ENCODE data around the gene NT5C2. TPM values are rescaled to one million over a fixed set of nuclear protein-coding genes. Genes with fewer than 3 reads are reported as not detected.
A peak's percentile ranks its signal among the peaks of the same experiment; 100 is the strongest.

Gene NT5C2
- total RNA-seq, 1 donor from 2014 or later, result 113 TPM

- H3K36me3 Mint-ChIP-seq (ENCODE audit: low read depth, unreplicated experiment), result peaks cover 7% of the 10 kb centered on the region
- Histone ChIP-seq H3K4me1 (ENCODE audit: insufficient read depth, low read length) (peaks cover 7% of the 10 kb centered on the region), H3K4me2 (ENCODE audit: low read length) (no peak overlapping the region), H3K4me3 (ENCODE audit: insufficient read depth, low read depth, low read length) (no peak overlapping the region), H3K27me3 (ENCODE audit: insufficient read depth, low read length) (no peaks in the 10 kb centered on the region), H3K79me2 (ENCODE audit: insufficient read depth, low read length) (peaks cover 11% of the 10 kb centered on the region), H3K27ac (ENCODE audit: low read depth, low read length) (no peak overlapping the region), H4K20me1 (ENCODE audit: insufficient read depth, low read length) (peaks cover 47% of the 10 kb centered on the region), H3K36me3 (ENCODE audit: insufficient read depth, low read length) (no peaks in the 10 kb centered on the region), H2AFZ (ENCODE audit: low read depth, low read length) (no peak overlapping the region), H3K9ac (ENCODE audit: low read length) (no peak overlapping the region), H3K9me3 (ENCODE audit: insufficient read depth, low read depth, low read length) (no peaks in the 10 kb centered on the region)
- TF ChIP-seq CTCF (IDR thresholded peaks at IDR 0.05; ENCODE audit: insufficient read depth, low read depth, low read length) (no peak), EZH2 (IDR thresholded peaks at IDR 0.05; ENCODE audit: insufficient read depth, low read length) (no peak)
- DNase-seq (ENCODE audit: low read depth) (peak; percentile 80), FAIRE-seq (no peak)
- no peak overlapping the region for H3K4me3 Mint-ChIP-seq (ENCODE audit: unreplicated experiment)
- peaks cover 23% of the 10 kb centered on the region for H3K4me1 Mint-ChIP-seq (ENCODE audit: low read depth, unreplicated experiment)
- no peaks in the 10 kb centered on the region for H3K9me3 Mint-ChIP-seq (ENCODE audit: unreplicated experiment)
- no peak overlapping the region for H3K27ac Mint-ChIP-seq (ENCODE audit: unreplicated experiment)
- H3K27me3 Mint-ChIP-seq (ENCODE audit: low read depth, unreplicated experiment), result no peaks in the 10 kb centered on the region
Observed at GRCh38 chr10:103125323-103126267, 67.5 kb downstream of the NT5C2 start.

- Histone ChIP-seq H3K36me3 (ENCODE audit: insufficient read depth, low read length) (no peaks in the 10 kb centered on the region), H3K9ac (ENCODE audit: low read length) (no peak overlapping the region), H3K4me2 (ENCODE audit: low read length) (no peak overlapping the region), H2AFZ (ENCODE audit: low read depth, low read length) (no peak overlapping the region), H3K4me3 (ENCODE audit: insufficient read depth, low read depth, low read length) (no peak overlapping the region), H3K27me3 (ENCODE audit: insufficient read depth, low read length) (no peaks in the 10 kb centered on the region), H3K4me1 (ENCODE audit: insufficient read depth, low read length) (peaks cover 7% of the 10 kb centered on the region), H4K20me1 (ENCODE audit: insufficient read depth, low read length) (peaks cover 52% of the 10 kb centered on the region), H3K79me2 (ENCODE audit: insufficient read depth, low read length) (peaks cover 15% of the 10 kb centered on the region), H3K9me3 (ENCODE audit: insufficient read depth, low read depth, low read length) (no peaks in the 10 kb centered on the region), H3K27ac (ENCODE audit: low read depth, low read length) (no peak overlapping the region)
- no peak for DNase-seq (ENCODE audit: low read depth)
- H3K27ac Mint-ChIP-seq (ENCODE audit: unreplicated experiment), result peak overlapping the region; percentile 48
- no peaks in the 10 kb centered on the region for H3K9me3 Mint-ChIP-seq (ENCODE audit: unreplicated experiment)
- no peak overlapping the region for H3K4me3 Mint-ChIP-seq (ENCODE audit: unreplicated experiment)
- FAIRE-seq, result no peak
- TF ChIP-seq EZH2 (IDR thresholded peaks at IDR 0.05; ENCODE audit: insufficient read depth, low read length), result no peak
- H3K36me3 Mint-ChIP-seq (ENCODE audit: low read depth, unreplicated experiment), result peaks cover 6% of the 10 kb centered on the region
- H3K4me1 Mint-ChIP-seq (ENCODE audit: low read depth, unreplicated experiment), result peaks cover 23% of the 10 kb centered on the region
- H3K27me3 Mint-ChIP-seq (ENCODE audit: low read depth, unreplicated experiment), result no peaks in the 10 kb centered on the region
Observed at GRCh38 chr10:103124420-103125096, 68.5 kb downstream of the NT5C2 start.

- no peaks in the 10 kb centered on the region for H3K27me3 ChIP-seq (ENCODE audit: insufficient read depth, low read length)
- TF ChIP-seq EZH2 (IDR thresholded peaks at IDR 0.05; ENCODE audit: insufficient read depth, low read length) (no peak), CTCF (IDR thresholded peaks at IDR 0.05; ENCODE audit: insufficient read depth, low read depth, low read length) (no peak)
- no peak for DNase-seq (ENCODE audit: low read depth)
Observed at GRCh38 chr10:103123282-103124024, 69.6 kb downstream of the NT5C2 start.

More at GRCh38 chr10:103123282-103124024, 69.6 kb downstream of the NT5C2 start:
- Histone ChIP-seq H3K79me2 (ENCODE audit: insufficient read depth, low read length) (peaks cover 18% of the 10 kb centered on the region), H3K9me3 (ENCODE audit: insufficient read depth, low read depth, low read length) (no peaks in the 10 kb centered on the region), H4K20me1 (ENCODE audit: insufficient read depth, low read length) (peaks cover 55% of the 10 kb centered on the region), H3K9ac (ENCODE audit: low read length) (no peak overlapping the region), H3K27ac (ENCODE audit: low read depth, low read length) (no peak overlapping the region), H2AFZ (ENCODE audit: low read depth, low read length) (no peak overlapping the region), H3K4me2 (ENCODE audit: low read length) (no peak overlapping the region), H3K4me3 (ENCODE audit: insufficient read depth, low read depth, low read length) (no peak overlapping the region), H3K36me3 (ENCODE audit: insufficient read depth, low read length) (no peaks in the 10 kb centered on the region), H3K4me1 (ENCODE audit: insufficient read depth, low read length) (peaks cover 7% of the 10 kb centered on the region)
- Mint-ChIP-seq H3K27me3 (ENCODE audit: low read depth, unreplicated experiment) (no peaks in the 10 kb centered on the region), H3K4me1 (ENCODE audit: low read depth, unreplicated experiment) (peaks cover 25% of the 10 kb centered on the region), H3K36me3 (ENCODE audit: low read depth, unreplicated experiment) (peaks cover 8% of the 10 kb centered on the region), H3K27ac (ENCODE audit: unreplicated experiment) (no peak overlapping the region), H3K4me3 (ENCODE audit: unreplicated experiment) (no peak overlapping the region), H3K9me3 (ENCODE audit: unreplicated experiment) (no peaks in the 10 kb centered on the region)
- FAIRE-seq, result no peak
